PC-3 (cell line): ENCODE data around the gene TRIM65. TPM values are rescaled to one million over a fixed set of nuclear protein-coding genes. Genes with fewer than 3 reads are reported as not detected.

Source experiments
- ATAC-seq: fragments of 200-7000 bp; cut with Tn5 transposase; 2 replicates; pipeline ENCODE4 v1.9.1; 2020; ENCODE audit warnings: mild to moderate bottlenecking, moderate library complexity
- BruUV-seq: library from RNA; stranded (reverse); fragments of 400-500 nt; replicated peaks from 2 replicates; lab custom pipeline; 2021; lab: Mats Ljungman, UMichigan
- CTCF ChIA-PET: fragments of 300-600 bp; sonication (Branson Sonifier 250); formaldehyde crosslinking; loops from one replicate; lab custom pipeline; 2022; ENCODE audit warnings: antibody characterized with exemption; lab: Charles Lee
- POLR2A ChIA-PET: fragments of 300-600 bp; sonication (Branson Sonifier 250); formaldehyde crosslinking; loops from one replicate; lab custom pipeline; 2022; ENCODE audit warnings: antibody characterized with exemption; ENCODE audit not compliant: unreplicated experiment; lab: Charles Lee
- DNase-seq: peaks from one replicate; pipeline ENCODE4 v3.0.0-alpha.2; 2015
- H2AFZ ChIP-seq: fragments of 300-600 bp; sonication (generic); 2 replicates; pipeline ENCODE4 v1.6.0; 2016; ENCODE audit warnings: antibody characterized with exemption, low read length
- H3F3A ChIP-seq: fragments of 300-600 bp; sonication (generic); one replicate; pipeline ENCODE4 v1.6.0; 2017; ENCODE audit warnings: antibody characterized with exemption, low read length, control low read depth, mild to moderate bottlenecking; ENCODE audit not compliant: unreplicated experiment
- H3K27ac ChIP-seq: fragments of 300-600 bp; sonication (generic); 2 replicates; pipeline ENCODE4 v1.5.1; 2016; ENCODE audit warnings: mild to moderate bottlenecking, low read length
- H3K27me3 ChIP-seq: fragments of 300-600 bp; sonication (generic); 2 replicates; pipeline ENCODE4 v1.6.1; 2016; ENCODE audit warnings: low read length, mixed read lengths
- H3K36me3 ChIP-seq: fragments of 300-600 bp; sonication (generic); 2 replicates; pipeline ENCODE4 v1.6.1; 2016; ENCODE audit warnings: low read depth, mixed run types, low read length, mixed read lengths
- H3K4me1 ChIP-seq: fragments of 300-600 bp; sonication (generic); 2 replicates; pipeline ENCODE4 v1.5.1; 2016; ENCODE audit warnings: low read length; ENCODE audit not compliant: insufficient read depth
- H3K4me2 ChIP-seq: fragments of 300-600 bp; sonication (generic); 2 replicates; pipeline ENCODE4 v1.6.0; 2016; ENCODE audit warnings: low read length
- H3K4me3 ChIP-seq: fragments of 300-600 bp; sonication (generic); 2 replicates; pipeline ENCODE4 v1.5.1; 2016; ENCODE audit warnings: mild to moderate bottlenecking, low read length, mixed read lengths
- H3K79me2 ChIP-seq: fragments of 300-600 bp; sonication (generic); 2 replicates; pipeline ENCODE4 v1.6.1; 2017; ENCODE audit warnings: low read length, mixed read lengths
- H3K9ac ChIP-seq: fragments of 300-600 bp; sonication (generic); 2 replicates; pipeline ENCODE4 v1.6.0; 2016; ENCODE audit warnings: mild to moderate bottlenecking, low read length
- H3K9me2 ChIP-seq: fragments of 300-600 bp; sonication (generic); replicated peaks from 2 replicates; pipeline ENCODE4 v1.6.1; 2016; ENCODE audit warnings: mixed run types, low read length, mixed read lengths
- H3K9me3 ChIP-seq: fragments of 300-600 bp; sonication (generic); 2 replicates; pipeline ENCODE4 v1.6.1; 2016; ENCODE audit warnings: low read length, mixed read lengths
- H4K20me1 ChIP-seq: fragments of 300-600 bp; sonication (generic); 2 replicates; pipeline ENCODE4 v1.6.1; 2016; ENCODE audit warnings: low read length, mixed read lengths
- CTCF ChIP-seq: fragments of 300-600 bp; sonication (generic); conservative IDR thresholded peaks from 2 replicates; pipeline ENCODE4 v1.5.1; 2017; ENCODE audit warnings: antibody characterized with exemption, low read depth, mild to moderate bottlenecking, low read length
- EZH2 ChIP-seq: fragments of 300-600 bp; sonication (generic); IDR thresholded peaks from one replicate; pipeline ENCODE4 v1.6.1; 2017; ENCODE audit warnings: antibody characterized with exemption, mild to moderate bottlenecking, low read length; ENCODE audit not compliant: unreplicated experiment
- EZH2phosphoT487 ChIP-seq: fragments of 300-600 bp; sonication (generic); IDR thresholded peaks from 2 replicates; pipeline ENCODE4 v1.6.1; 2018; ENCODE audit warnings: mild to moderate bottlenecking, antibody characterized with exemption, low read length, borderline replicate concordance
- intact Hi-C: fragments of 100-400 bp; cut with micrococcal nuclease; formaldehyde crosslinking; loops from 2 replicates; pipeline ENCODE4 v1.9.0; 2023
- total RNA-seq: library from RNA; depleted of rRNA; stranded (reverse); fragments of >200 nt; gene quantifications from 2 replicates; pipeline ENCODE4 v1.2.3, GENCODE V29; 2014

TRIM65 gene
- total RNA-seq, 1 experiment from 2014 or later: 32.3 TPM

GRCh38 chr17:75847614-75848522 lies 48.9 kb downstream of the TRIM65 start:
- TF ChIP-seq EZH2phosphoT487: no peak
- no peak for TF ChIP-seq CTCF
- no peak for TF ChIP-seq EZH2
- POLR2A ChIA-PET: interaction anchor here (0.6 kb wide), 1 partner anchor 68 kb away, joined by 5 read pairs; no protein-coding TSS in a partner anchor
- Histone ChIP-seq H3K27ac (no peak overlapping the region), H3K9me2 (no peaks in the 10 kb centered on the region), H3K36me3 (peaks cover 31% of the 10 kb centered on the region; the same call in 1 of the 2 replicates), H3K4me3 (no peak overlapping the region), H4K20me1 (no peaks in the 10 kb centered on the region), H2AFZ (no peak overlapping the region), H3K79me2 (peaks cover 11% of the 10 kb centered on the region), H3K27me3 (no peaks in the 10 kb centered on the region), H3K9me3 (no peaks in the 10 kb centered on the region), H3K9ac (no peak overlapping the region), H3F3A (peaks cover 5% of the 10 kb centered on the region), H3K4me1 (peaks cover 41% of the 10 kb centered on the region), H3K4me2 (no peak overlapping the region)
- ATAC-seq: no peak
- no peak for DNase-seq
- intact Hi-C loops: loop anchor here (5.0 kb wide), 1 partner anchor 76 kb away; no protein-coding TSS in a partner anchor
- CTCF ChIA-PET: interaction anchor here (1.0 kb wide), 1 partner anchor 18 kb away, joined by 4 read pairs; no protein-coding TSS in a partner anchor
- BruUV-seq: no TSS peak

GRCh38 chr17:75846692-75847613 lies 49.8 kb downstream of the TRIM65 start:
- Histone ChIP-seq H2AFZ (no peak overlapping the region), H3F3A (peaks cover 5% of the 10 kb centered on the region), H3K9me3 (no peaks in the 10 kb centered on the region), H3K4me1 (peaks cover 39% of the 10 kb centered on the region), H3K36me3 (peaks cover 31% of the 10 kb centered on the region; the same call in 1 of the 2 replicates), H3K27ac (peak overlapping the region; percentile 96), H3K4me2 (no peak overlapping the region), H3K79me2 (peaks cover 7% of the 10 kb centered on the region; the same call in 1 of the 2 replicates), H4K20me1 (no peaks in the 10 kb centered on the region), H3K4me3 (no peak overlapping the region), H3K27me3 (no peaks in the 10 kb centered on the region), H3K9ac (no peak overlapping the region), H3K9me2 (no peaks in the 10 kb centered on the region)
- no TSS peak for BruUV-seq
- no peak for ATAC-seq
- no peak for TF ChIP-seq CTCF
- ChIA-PET CTCF (interaction anchor here (0.6 to 2.3 kb wide), 5 partner anchors 8 to 67 kb away, joined by 3 to 30 read pairs (median 4); partner anchors contain the start of genes TRIM65 and WBP2), POLR2A (interaction anchor here (1.5 kb wide), 1 partner anchor 67 kb away, joined by 10 read pairs; no protein-coding TSS in a partner anchor)
- no peak for DNase-seq
- intact Hi-C loops: loop anchor here (5.0 kb wide), 1 partner anchor 75 kb away; no protein-coding TSS in a partner anchor
